CD4-positive, alpha-beta memory T cell (primary cell): ENCODE measurements around the gene GPATCH3. TPM values are rescaled to one million over a fixed set of nuclear protein-coding genes. Genes with fewer than 3 reads are reported as not detected.
"Not testable (repeated sequence)": the region's sequence is repeated elsewhere in the genome, so short reads cannot be mapped to it uniquely, and the experiment has no call there.

Source experiments
- CTCF ChIA-PET: fragments of 350-600 bp; sonication (Branson Sonifier 250); formaldehyde crosslinking; loops from one replicate; lab custom pipeline; 2021; ENCODE audit warnings: inconsistent platforms; ENCODE audit not compliant: partially characterized antibody; lab: Charles Lee
- POLR2A ChIA-PET: fragments of 350-600 bp; sonication (Branson Sonifier 250); formaldehyde crosslinking; loops from one replicate; lab custom pipeline; 2021; ENCODE audit not compliant: partially characterized antibody; lab: Charles Lee
- DNase-seq, 5 donors: peaks; one replicate each; pipeline versions ENCODE4 v3.0.0 to v3.0.0-alpha.2; 2020 to 2022; ENCODE audit warnings: mixed read lengths in 1 of 5
- H3K27ac ChIP-seq: one replicate; pipeline ENCODE4 v1.7.0; 2013; ENCODE audit warnings: low read depth, low read length
- H3K27me3 ChIP-seq: 2 replicates; pipeline ENCODE4 v1.7.0; 2013; ENCODE audit warnings: mild to moderate bottlenecking, low read length, moderate library complexity; ENCODE audit not compliant: insufficient read depth
- H3K36me3 ChIP-seq: 2 replicates; pipeline ENCODE4 v1.7.0; 2013; ENCODE audit warnings: mild to moderate bottlenecking, low read length, moderate library complexity; ENCODE audit not compliant: insufficient read depth
- H3K4me1 ChIP-seq: 2 replicates; pipeline ENCODE4 v1.7.0; 2013; ENCODE audit warnings: mild to moderate bottlenecking, low read length, moderate library complexity; ENCODE audit not compliant: insufficient read depth
- H3K4me3 ChIP-seq, 2 donors: one replicate each; pipeline ENCODE4 v1.7.0; 2013; ENCODE audit warnings: low read length in 2 of 2, mild to moderate bottlenecking in 1 of 2
- H3K9me3 ChIP-seq, 2 donors: one replicate each; pipeline ENCODE4 v1.7.0; 2013; ENCODE audit warnings: low read length in 2 of 2, control low read depth in 1 of 2; ENCODE audit not compliant: control insufficient read depth in 1 of 2
- H3K27ac Mint-ChIP-seq, 7 donors: one replicate each; pipeline ENCODE4 v1.8.0; 2020 to 2021; ENCODE audit warnings: mixed read lengths in 7 of 7, mild to moderate bottlenecking in 6 of 7, inconsistent platforms in 3 of 7, moderate library complexity in 3 of 7
- H3K27me3 Mint-ChIP-seq, 2 donors: one replicate each; pipeline ENCODE4 v1.8.0; 2020 to 2021; ENCODE audit warnings: mixed read lengths in 2 of 2
- H3K36me3 Mint-ChIP-seq, 2 donors: one replicate each; pipeline ENCODE4 v1.8.0; 2020 to 2021; ENCODE audit warnings: mixed read lengths in 2 of 2, inconsistent platforms in 1 of 2, mild to moderate bottlenecking in 1 of 2
- H3K4me1 Mint-ChIP-seq, 4 donors: one replicate each; pipeline ENCODE4 v1.8.0; 2020 to 2021; ENCODE audit warnings: mixed read lengths in 4 of 4, mild to moderate bottlenecking in 1 of 4
- H3K4me3 Mint-ChIP-seq, 8 donors: one replicate each; pipeline ENCODE4 v1.8.0; 2020 to 2021; ENCODE audit warnings: mixed read lengths in 8 of 8, mild to moderate bottlenecking in 7 of 8, moderate library complexity in 6 of 8, inconsistent platforms in 3 of 8
- H3K9me3 Mint-ChIP-seq, 8 donors: one replicate each; pipeline ENCODE4 v1.8.0; 2020 to 2021; ENCODE audit warnings: mixed read lengths in 8 of 8, mild to moderate bottlenecking in 5 of 8, inconsistent platforms in 3 of 8, moderate library complexity in 1 of 8
- intact Hi-C: fragments of 100-400 bp; cut with micrococcal nuclease; formaldehyde crosslinking; loops from one replicate; pipeline ENCODE4 v1.15.1; 2023
- polyA plus RNA-seq, 2 donors: library from polyadenylated mRNA; unstranded; fragments of 300-500 nt; fragmentation: Illumina TruSeq; gene quantifications; one replicate each; pipeline ENCODE4 v1.2.3, GENCODE V29; 2021
- total RNA-seq, 2 experiments: library from RNA; stranded (reverse); gene quantifications; one replicate each; pipeline ENCODE4 v1.2.3, GENCODE V29; 2021

GPATCH3 gene
- total and polyA plus RNA-seq, 4 experiments from 2014 or later: 11.4 to 26.7 (median 19.2) TPM

- intact Hi-C loops, H3K9me3 ChIP-seq, H3K36me3 Mint-ChIP-seq, H3K4me1 ChIP-seq, H3K4me3 ChIP-seq, H3K9me3 Mint-ChIP-seq, H3K27me3 ChIP-seq, H3K27me3 Mint-ChIP-seq, H3K4me1 Mint-ChIP-seq, H3K27ac ChIP-seq, H3K4me3 Mint-ChIP-seq, DNase-seq: not testable (repeated sequence)
- ChIA-PET CTCF (interaction anchor here (0.7 to 2.3 kb wide), 6 partner anchors 9 to 271 kb away, joined by 3 to 7 read pairs (median 4); no protein-coding TSS in a partner anchor), POLR2A (interaction anchor here (1.5 kb wide), 1 partner anchor 8 kb away, joined by 4 read pairs; no protein-coding TSS in a partner anchor)
- peak overlapping the region in 1 of 7 donors; percentile 3 for H3K27ac Mint-ChIP-seq
- peaks cover 17% of the 10 kb centered on the region for H3K36me3 ChIP-seq
Observed at GRCh38 chr1:26873097-26873496, 27.2 kb downstream of the GPATCH3 start.

GRCh38 chr1:26864610-26865480, 35.4 kb downstream of the GPATCH3 start:
- no peaks in the 10 kb centered on the region for H3K27me3 ChIP-seq
- ChIA-PET POLR2A (interaction anchor here (0.7 to 4.0 kb wide), 31 partner anchors 8 to 1633 kb away, joined by 3 to 34 read pairs (median 5); partner anchors contain the start of genes GPATCH3, GPN2, PIGV and SYF2), CTCF (interaction anchor here (0.7 to 3.3 kb wide), 20 partner anchors 9 to 326 kb away, joined by 3 to 27 read pairs (median 6); partner anchors contain the start of genes GPATCH3, GPN2 and ZDHHC18)
- H3K9me3 ChIP-seq: no peaks in the 10 kb centered on the region
- intact Hi-C loops: loop anchor here (1.0 to 2.0 kb wide), 5 partner anchors 13 to 76 kb away; partner anchors contain the start of gene GPN2
- peak overlapping the region; percentile 75 for H3K27ac ChIP-seq
- Mint-ChIP-seq H3K4me1 (peaks cover 8 to 31% (median 23%) of the 10 kb centered on the region in 4 donors), H3K27ac (peak overlapping the region; percentile 86 to 97 (median 94)), H3K9me3 (no peaks in the 10 kb centered on the region), H3K4me3 (peak overlapping the region; percentile 93 to 99 (median 96)), H3K27me3 (no peaks in the 10 kb centered on the region), H3K36me3 (no peaks in the 10 kb centered on the region)
- H3K4me3 ChIP-seq: peak overlapping the region; percentile 86 to 91
- no peaks in the 10 kb centered on the region for H3K36me3 ChIP-seq
- DNase-seq: peak; percentile 93 to 95 (median 93)
- H3K4me1 ChIP-seq: peaks cover 30% of the 10 kb centered on the region

GRCh38 chr1:26863685-26864077, 36.6 kb downstream of the GPATCH3 start:
- Histone ChIP-seq H3K4me1 (peaks cover 30% of the 10 kb centered on the region), H3K36me3 (no peaks in the 10 kb centered on the region), H3K4me3 (peak overlapping the region; percentile 63 to 91), H3K9me3 (no peaks in the 10 kb centered on the region), H3K27me3 (no peaks in the 10 kb centered on the region), H3K27ac (peak overlapping the region; percentile 75)
- Mint-ChIP-seq H3K36me3 (no peaks in the 10 kb centered on the region), H3K9me3 (no peaks in the 10 kb centered on the region), H3K27me3 (no peaks in the 10 kb centered on the region), H3K27ac (peak overlapping the region in 6 of 7 donors; percentile 78 to 97 (median 92)), H3K4me1 (peaks cover 8 to 31% (median 23%) of the 10 kb centered on the region in 4 donors), H3K4me3 (peak overlapping the region; percentile 82 to 99 (median 96))
- DNase-seq: no peak
- ChIA-PET CTCF (interaction anchor here (0.6 to 3.0 kb wide), 7 partner anchors 8 to 145 kb away, joined by 5 to 15 read pairs (median 11); no protein-coding TSS in a partner anchor), POLR2A (interaction anchor here (2.6 to 4.0 kb wide), 3 partner anchors 30 to 75 kb away, joined by 31 to 34 read pairs (median 31); partner anchors contain the start of genes GPATCH3 and PIGV)
- intact Hi-C loops: loop anchor here (2.0 kb wide), 2 partner anchors 53 to 75 kb away; no protein-coding TSS in a partner anchor

- intact Hi-C loops: no loop called here
- ChIA-PET POLR2A (interaction anchor here (0.8 to 4.0 kb wide), 2 partner anchors 27 to 75 kb away, joined by 3 to 31 read pairs; partner anchors contain the start of genes GPN2 and PIGV), CTCF (interaction anchor here (0.6 to 1.9 kb wide), 2 partner anchors 42 to 146 kb away, joined by 4 to 5 read pairs; no protein-coding TSS in a partner anchor)
- Histone ChIP-seq H3K4me1 (peaks cover 30% of the 10 kb centered on the region), H3K27me3 (no peaks in the 10 kb centered on the region), H3K9me3 (no peaks in the 10 kb centered on the region), H3K36me3 (peaks cover 3% of the 10 kb centered on the region), H3K4me3 (peak within 1 kb of the TSS; percentile 63 to 91), H3K27ac (peak within 1 kb of the TSS; percentile 75)
- H3K27me3 Mint-ChIP-seq: no peaks in the 10 kb centered on the region
- H3K9me3 Mint-ChIP-seq: no peaks in the 10 kb centered on the region
- H3K36me3 Mint-ChIP-seq: no peaks in the 10 kb centered on the region
- DNase-seq: peak; percentile 34 to 67 (median 41)
- H3K27ac Mint-ChIP-seq: peak within 1 kb of the TSS; percentile 77 to 97 (median 89)
- H3K4me3 Mint-ChIP-seq: peak within 1 kb of the TSS; percentile 93 to 99 (median 96)
- peaks cover 8 to 31% (median 23%) of the 10 kb centered on the region in 4 donors for H3K4me1 Mint-ChIP-seq
Observed at GRCh38 chr1:26862781-26863684, 37.2 kb downstream of the GPATCH3 start, which contains the start of gene SFN. SFN (plus strand) TSS chr1:26863149; CDS start chr1:26863213, 64 bp downstream.

GRCh38 chr1:26861889-26862378, 38.3 kb downstream of the GPATCH3 start:
- ChIA-PET CTCF (interaction anchor here (0.7 to 4.5 kb wide), 4 partner anchors 16 to 41 kb away, joined by 3 to 25 read pairs (median 4); no protein-coding TSS in a partner anchor), POLR2A (interaction anchor here (0.5 kb wide), 1 partner anchor 441 kb away, joined by 4 read pairs; no protein-coding TSS in a partner anchor)
- peak overlapping the region in 3 of 8 donors; percentile 40 to 52 (median 42) for H3K4me3 Mint-ChIP-seq
- Histone ChIP-seq H3K27ac (no peak overlapping the region), H3K27me3 (no peaks in the 10 kb centered on the region), H3K9me3 (no peaks in the 10 kb centered on the region), H3K36me3 (peaks cover 8% of the 10 kb centered on the region), H3K4me1 (peaks cover 30% of the 10 kb centered on the region), H3K4me3 (no peak overlapping the region)
- no peaks in the 10 kb centered on the region for H3K27me3 Mint-ChIP-seq
- peaks cover 8 to 31% (median 23%) of the 10 kb centered on the region in 4 donors for H3K4me1 Mint-ChIP-seq
- peak overlapping the region in 5 of 7 donors; percentile 46 to 78 (median 77) for H3K27ac Mint-ChIP-seq
- DNase-seq: no peak
- intact Hi-C loops: no loop called here
- H3K9me3 Mint-ChIP-seq: no peaks in the 10 kb centered on the region
- H3K36me3 Mint-ChIP-seq: peaks cover 3 to 6% of the 10 kb centered on the region in 2 donors

- Histone ChIP-seq H3K27me3 (no peaks in the 10 kb centered on the region), H3K27ac (no peak overlapping the region), H3K4me1 (peaks cover 30% of the 10 kb centered on the region), H3K36me3 (peaks cover 8% of the 10 kb centered on the region), H3K4me3 (no peak overlapping the region), H3K9me3 (no peaks in the 10 kb centered on the region)
- Mint-ChIP-seq H3K9me3 (no peaks in the 10 kb centered on the region), H3K27ac (peak overlapping the region in 4 of 7 donors; percentile 17 to 78 (median 53)), H3K4me3 (peak overlapping the region in 1 of 8 donors; percentile 7), H3K27me3 (no peaks in the 10 kb centered on the region), H3K4me1 (peaks cover 8 to 31% (median 23%) of the 10 kb centered on the region in 4 donors), H3K36me3 (peaks cover 4 to 12% of the 10 kb centered on the region in 2 donors)
- intact Hi-C loops: no loop called here
- ChIA-PET CTCF (interaction anchor here (1.9 to 4.5 kb wide), 2 partner anchors 16 to 40 kb away, joined by 4 to 25 read pairs; no protein-coding TSS in a partner anchor), POLR2A (no interaction called here)
- no peak for DNase-seq
Observed at GRCh38 chr1:26861286-26861701, 39.0 kb downstream of the GPATCH3 start.
